Natural killer cell (primary cell): ENCODE measurements around the gene SLC12A7. TPM values are rescaled to one million over a fixed set of nuclear protein-coding genes. Genes with fewer than 3 reads are reported as not detected.

Source experiments
- ATAC-seq, 3 donors: fragments of 150-1000 bp in 2 of 3; fragments of 200-7000 bp in 1 of 3; cut with Tn5 transposase; 1 replicate in 1 of 3; 2 replicates in 2 of 3; pipeline ENCODE4 v1.10.0; 2021; ENCODE audit warnings: mild to moderate bottlenecking in 2 of 3, moderate library complexity in 2 of 3
- DNase-seq, 2 donors: peaks; one replicate each; pipeline versions ENCODE4 v3.0.0 to v3.0.0-alpha.2; 2013 to 2021; ENCODE audit warnings: mixed read lengths in 1 of 2
- H3K27ac ChIP-seq: one replicate; pipeline ENCODE4 v1.5.1; 2013; ENCODE audit warnings: mild to moderate bottlenecking, low read length
- H3K27me3 ChIP-seq: one replicate; pipeline ENCODE4 v1.6.1; 2013; ENCODE audit warnings: low read length; ENCODE audit not compliant: control insufficient read depth, insufficient read depth
- H3K36me3 ChIP-seq: one replicate; pipeline ENCODE4 v1.6.1; 2013; ENCODE audit warnings: low read length; ENCODE audit not compliant: control insufficient read depth, insufficient read depth
- H3K4me1 ChIP-seq: one replicate; pipeline ENCODE4 v1.6.1; 2013; ENCODE audit warnings: low read length; ENCODE audit not compliant: control insufficient read depth, insufficient read depth
- H3K4me3 ChIP-seq: one replicate; pipeline ENCODE4 v1.5.1; 2013; ENCODE audit warnings: low read length
- H3K9me3 ChIP-seq: one replicate; pipeline ENCODE4 v1.6.1; 2013; ENCODE audit warnings: low read length; ENCODE audit not compliant: control insufficient read depth, insufficient read depth
- H3K27ac Mint-ChIP-seq, 2 donors: one replicate each; pipeline ENCODE4 v1.8.0; 2022; ENCODE audit warnings: mild to moderate bottlenecking in 2 of 2, mixed read lengths in 2 of 2, moderate library complexity in 1 of 2
- H3K27me3 Mint-ChIP-seq, 2 donors: one replicate each; pipeline ENCODE4 v1.8.0; 2022; ENCODE audit warnings: low read depth in 2 of 2, mixed read lengths in 2 of 2
- H3K36me3 Mint-ChIP-seq: one replicate; pipeline ENCODE4 v1.8.0; 2022; ENCODE audit warnings: mixed read lengths
- H3K4me1 Mint-ChIP-seq, 2 donors: one replicate each; pipeline ENCODE4 v1.8.0; 2022; ENCODE audit warnings: mixed read lengths in 2 of 2
- H3K4me3 Mint-ChIP-seq: one replicate; pipeline ENCODE4 v1.8.0; 2022; ENCODE audit warnings: mild to moderate bottlenecking, moderate library complexity, mixed read lengths
- H3K9me3 Mint-ChIP-seq, 2 donors: one replicate each; pipeline ENCODE4 v1.8.0; 2022; ENCODE audit warnings: mixed read lengths in 2 of 2
- CTCF ChIP-seq: fragments of 200-600 bp; IDR thresholded peaks from one replicate; pipeline ENCODE4 v1.8.0; 2022; ENCODE audit warnings: antibody characterized with exemption
- WGBS: methylation state at CpG from one replicate; pipeline ENCODE4 v1.1.7; 2013; ENCODE audit warnings: missing lambda C conversion rate; ENCODE audit not compliant: insufficient coverage; 5-methylcytosine and 5-hydroxymethylcytosine counted together
- intact Hi-C: fragments of 100-400 bp; cut with micrococcal nuclease; formaldehyde crosslinking; loops from one replicate; pipeline ENCODE4 v1.14.2; 2022
- total RNA-seq, 4 donors: library from RNA; stranded (reverse); fragments of 120-200 nt in 1 of 4; gene quantifications; one replicate each; pipeline versions ENCODE4 v1.2.3 to v1.2.4, GENCODE V29; 2013 to 2022

Gene SLC12A7
- total RNA-seq, 3 donors from 2014 or later (not counting 1 experiment from before 2014, with no cell fraction given): 53.2 to 92.5 (median 81.3) TPM

- H3K27me3 Mint-ChIP-seq: no peaks in the 10 kb centered on the region
- Histone ChIP-seq H3K9me3 (no peaks in the 10 kb centered on the region), H3K4me1 (no peaks in the 10 kb centered on the region), H3K27me3 (no peaks in the 10 kb centered on the region), H3K36me3 (no peaks in the 10 kb centered on the region), H3K27ac (no peak overlapping the region), H3K4me3 (no peak overlapping the region)
- H3K4me1 Mint-ChIP-seq: peaks cover 0 to 81% of the 10 kb centered on the region in 2 donors
- H3K36me3 Mint-ChIP-seq: no peaks in the 10 kb centered on the region
- no peak for ATAC-seq
- 82% methylated on average over 5 of the region's 5 CpGs for WGBS
- H3K27ac Mint-ChIP-seq: peak overlapping the region in 1 of 2 donors; percentile 37
- no peak for TF ChIP-seq CTCF
- intact Hi-C loops: no loop called here
- peaks cover 68 to 76% of the 10 kb centered on the region in 2 donors for H3K9me3 Mint-ChIP-seq
- no peak overlapping the region for H3K4me3 Mint-ChIP-seq
- DNase-seq: no peak
Observed at GRCh38 chr5:1044117-1044516, 67.7 kb downstream of the SLC12A7 start.

DNA sequence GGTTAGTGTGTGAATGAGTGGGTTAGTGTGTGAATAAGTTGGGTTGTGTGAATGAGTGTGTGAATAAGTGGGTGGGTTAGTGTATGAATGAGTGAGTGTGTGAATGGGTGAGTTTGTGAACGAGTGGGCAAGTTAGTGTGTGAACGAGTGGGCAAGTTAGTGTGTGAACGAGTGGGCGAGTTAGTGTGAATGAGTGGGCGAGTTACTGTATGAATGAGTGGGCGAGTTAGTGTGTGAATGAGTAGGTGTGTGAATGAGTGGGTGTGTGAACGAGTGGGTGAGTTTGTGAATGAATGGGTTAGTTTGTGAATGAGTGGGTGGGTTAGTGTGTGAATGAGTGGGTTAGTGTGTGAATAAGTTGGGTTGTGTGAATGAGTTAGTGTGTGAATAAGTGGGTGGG is 68.5 kb downstream of the SLC12A7 start:
- intact Hi-C loops: no loop called here
- Mint-ChIP-seq H3K27me3 (no peaks in the 10 kb centered on the region), H3K4me1 (peaks cover 0 to 77% of the 10 kb centered on the region in 2 donors), H3K36me3 (no peaks in the 10 kb centered on the region), H3K9me3 (peaks cover 67 to 75% of the 10 kb centered on the region in 2 donors), H3K4me3 (no peak overlapping the region), H3K27ac (peak overlapping the region in 1 of 2 donors; percentile 66)
- Histone ChIP-seq H3K4me3 (no peak overlapping the region), H3K27me3 (no peaks in the 10 kb centered on the region), H3K4me1 (no peaks in the 10 kb centered on the region), H3K27ac (no peak overlapping the region), H3K9me3 (no peaks in the 10 kb centered on the region), H3K36me3 (no peaks in the 10 kb centered on the region)
- TF ChIP-seq CTCF: no peak
- DNase-seq (no peak), ATAC-seq (no peak)
- WGBS: 82% methylated on average over 7 of the region's 7 CpGs

DNA sequence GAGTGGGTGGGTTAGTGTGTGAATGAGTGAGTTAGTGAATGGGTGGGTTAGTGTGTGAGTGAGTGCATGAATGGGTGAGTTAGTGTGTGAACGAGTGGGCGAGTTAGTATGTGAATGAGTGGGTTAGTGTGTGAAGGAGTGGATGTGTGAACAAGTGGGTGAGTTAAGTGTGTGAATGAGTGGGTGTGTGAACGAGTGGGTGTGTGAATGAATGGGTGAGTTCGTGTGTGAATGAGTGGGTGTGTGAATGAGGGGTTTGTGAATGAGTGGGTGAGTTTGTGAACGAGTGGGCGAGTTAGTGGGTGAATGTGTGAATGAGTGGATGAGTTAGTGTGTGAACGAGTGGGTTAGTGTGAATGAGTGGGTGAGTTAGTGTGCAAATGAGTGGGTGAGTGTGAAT is 69.2 kb downstream of the SLC12A7 start:
- no peak for DNase-seq
- peaks cover 0 to 70% of the 10 kb centered on the region in 2 donors for H3K4me1 Mint-ChIP-seq
- H3K4me1 ChIP-seq: no peaks in the 10 kb centered on the region
- ATAC-seq: no peak
- no peaks in the 10 kb centered on the region for H3K36me3 Mint-ChIP-seq
- no peaks in the 10 kb centered on the region for H3K27me3 ChIP-seq
- H3K9me3 Mint-ChIP-seq: peaks cover 60 to 68% of the 10 kb centered on the region in 2 donors
- no peaks in the 10 kb centered on the region for H3K9me3 ChIP-seq
- 88% methylated on average over 7 of the region's 7 CpGs for WGBS
- no peak overlapping the region for H3K4me3 Mint-ChIP-seq
- H3K4me3 ChIP-seq: no peak overlapping the region
- no peaks in the 10 kb centered on the region for H3K36me3 ChIP-seq
- no peaks in the 10 kb centered on the region for H3K27me3 Mint-ChIP-seq
- H3K27ac ChIP-seq: no peak overlapping the region
- H3K27ac Mint-ChIP-seq: peak overlapping the region in 1 of 2 donors; percentile 66
- intact Hi-C loops: no loop called here
- no peak for TF ChIP-seq CTCF
